Omental fat pad (tissue), 4 donors: ENCODE measurements around the gene ELOA. TPM values are rescaled to one million over a fixed set of nuclear protein-coding genes. Genes with fewer than 3 reads are reported as not detected.
"Not testable (repeated sequence)": the region's sequence is repeated elsewhere in the genome, so short reads cannot be mapped to it uniquely, and the experiment has no call there.

ENCODE experiments used
- ATAC-seq: fragments of 150-250 bp; one replicate; pipeline ENCODE4 v1.9.1; 2016; ENCODE audit warnings: mild to moderate bottlenecking, moderate library complexity; ENCODE audit not compliant: low FRiP score
- DNase-seq: peaks from one replicate; pipeline ENCODE4 v3.0.0-alpha.2; 2019; ENCODE audit warnings: low spot score
- total RNA-seq, 4 donors: library from RNA; depleted of rRNA; stranded (reverse); fragments of >200 nt; gene quantifications; one replicate each; pipeline ENCODE4 v1.1.0, GENCODE V29; 2016
- TF ChIP-seq, protein P1 (sequence below), 3 donors: fragments of 450-650 bp; IDR thresholded peaks; one replicate each; pipeline ENCODE4 v1.5.1; 2016 to 2017; ENCODE audit warnings: antibody characterized with exemption in 3 of 3, mild to moderate bottlenecking in 3 of 3, moderate library complexity in 2 of 3

The ELOA gene
- total RNA-seq, 4 donors from 2014 or later, result 44.1 to 73.7 (median 54.1) TPM

DNA sequence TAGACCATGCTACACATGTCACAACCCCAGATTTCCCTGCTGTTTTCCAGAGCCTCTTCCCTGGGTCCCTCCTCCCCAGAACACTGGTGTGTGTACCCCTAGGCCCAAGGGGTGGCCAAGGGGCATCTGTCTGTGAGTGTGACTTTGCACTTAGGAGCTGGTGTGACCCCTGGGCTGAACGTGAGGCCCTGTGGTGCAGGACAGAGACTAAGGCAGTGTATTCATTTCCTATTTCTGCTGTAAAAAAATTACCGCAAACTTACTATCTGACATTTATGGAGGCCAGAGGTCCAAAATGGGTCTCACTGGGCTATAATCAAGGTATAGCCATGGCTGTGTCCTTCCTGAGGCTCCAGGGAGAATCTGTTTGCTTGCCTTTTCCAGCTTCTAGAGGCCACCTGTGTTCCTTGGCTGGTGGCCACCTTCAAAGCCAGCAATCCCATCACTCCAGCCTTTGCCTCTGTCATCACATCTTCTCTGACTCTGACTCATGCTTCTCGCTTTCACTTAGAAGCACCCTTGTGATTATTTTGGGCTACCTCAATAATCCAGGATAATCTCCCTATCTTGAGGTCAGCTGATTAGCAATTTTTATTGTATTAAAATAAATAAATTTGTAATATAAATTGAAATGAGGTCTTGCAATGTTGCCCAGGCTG, 24.0 kb upstream of the ELOA start:
- TF ChIP-seq, protein P1, sequence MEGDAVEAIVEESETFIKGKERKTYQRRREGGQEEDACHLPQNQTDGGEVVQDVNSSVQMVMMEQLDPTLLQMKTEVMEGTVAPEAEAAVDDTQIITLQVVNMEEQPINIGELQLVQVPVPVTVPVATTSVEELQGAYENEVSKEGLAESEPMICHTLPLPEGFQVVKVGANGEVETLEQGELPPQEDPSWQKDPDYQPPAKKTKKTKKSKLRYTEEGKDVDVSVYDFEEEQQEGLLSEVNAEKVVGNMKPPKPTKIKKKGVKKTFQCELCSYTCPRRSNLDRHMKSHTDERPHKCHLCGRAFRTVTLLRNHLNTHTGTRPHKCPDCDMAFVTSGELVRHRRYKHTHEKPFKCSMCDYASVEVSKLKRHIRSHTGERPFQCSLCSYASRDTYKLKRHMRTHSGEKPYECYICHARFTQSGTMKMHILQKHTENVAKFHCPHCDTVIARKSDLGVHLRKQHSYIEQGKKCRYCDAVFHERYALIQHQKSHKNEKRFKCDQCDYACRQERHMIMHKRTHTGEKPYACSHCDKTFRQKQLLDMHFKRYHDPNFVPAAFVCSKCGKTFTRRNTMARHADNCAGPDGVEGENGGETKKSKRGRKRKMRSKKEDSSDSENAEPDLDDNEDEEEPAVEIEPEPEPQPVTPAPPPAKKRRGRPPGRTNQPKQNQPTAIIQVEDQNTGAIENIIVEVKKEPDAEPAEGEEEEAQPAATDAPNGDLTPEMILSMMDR (IDR thresholded peaks at IDR 0.05), result no peak
- DNase-seq, result no peak
- ATAC-seq, result no peak

DNA sequence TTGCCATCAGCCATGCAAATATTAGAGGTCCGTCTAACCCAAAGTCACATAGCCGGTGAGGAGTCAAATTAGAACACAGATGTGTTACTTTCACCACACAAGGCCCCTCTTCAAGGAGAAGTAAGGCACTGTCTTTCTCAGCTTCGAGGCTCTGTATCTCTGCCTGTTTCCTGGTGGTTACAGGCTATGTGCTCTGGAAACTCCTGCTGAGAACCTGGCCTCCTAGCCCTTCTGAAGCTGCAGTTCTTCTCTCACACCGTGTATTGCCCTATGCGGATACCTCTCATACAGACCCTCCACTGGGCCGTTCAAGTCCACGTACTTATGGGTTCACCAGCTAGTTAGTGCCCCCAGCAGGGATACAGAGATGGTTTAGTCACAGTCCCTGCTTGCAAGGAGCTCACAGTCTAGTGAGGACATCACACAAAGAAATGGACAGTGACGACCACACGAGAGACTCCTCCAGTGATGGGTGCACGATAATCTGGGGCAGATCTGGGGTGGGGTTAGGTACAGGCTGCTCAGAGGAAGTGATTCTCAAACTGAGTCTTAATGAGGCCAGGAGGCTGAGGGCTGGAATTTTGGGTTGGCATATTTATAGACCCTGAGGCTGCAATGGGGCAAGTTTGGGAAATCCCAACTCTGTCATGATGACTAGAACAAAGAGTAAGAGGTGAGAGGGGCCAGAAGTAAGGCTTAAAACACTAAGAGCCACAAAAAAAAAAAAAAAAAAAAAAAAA, 22.8 kb upstream of the ELOA start:
- no peak for ATAC-seq
- TF ChIP-seq, protein P1 (IDR thresholded peaks at IDR 0.05), result no peak

DNA sequence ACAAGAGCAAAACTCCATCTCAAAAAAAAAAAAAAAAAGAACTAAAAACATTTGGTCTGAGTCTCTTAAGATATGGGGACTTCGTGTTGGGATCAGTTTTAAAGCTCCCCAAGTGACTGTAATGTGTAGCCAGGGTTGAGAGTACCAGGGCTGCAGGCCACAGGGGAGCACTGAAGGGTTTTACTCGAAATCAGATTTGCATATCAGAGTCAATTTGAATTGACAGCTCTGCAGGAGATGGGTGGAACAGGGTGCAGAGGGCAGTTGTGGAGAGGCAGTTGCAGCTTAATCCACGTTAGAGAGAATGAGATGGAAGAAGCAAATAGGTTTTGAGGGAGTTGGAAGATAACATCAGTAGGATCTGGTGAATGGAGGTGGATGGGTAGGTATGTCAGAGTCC, 20.6 kb upstream of the ELOA start:
- TF ChIP-seq, protein P1 (IDR thresholded peaks at IDR 0.05), result no peak
- no peak for DNase-seq
- no peak for ATAC-seq

More for the DNA sequence above, 22.8 kb upstream of the ELOA start:
- DNase-seq, result no peak

DNA sequence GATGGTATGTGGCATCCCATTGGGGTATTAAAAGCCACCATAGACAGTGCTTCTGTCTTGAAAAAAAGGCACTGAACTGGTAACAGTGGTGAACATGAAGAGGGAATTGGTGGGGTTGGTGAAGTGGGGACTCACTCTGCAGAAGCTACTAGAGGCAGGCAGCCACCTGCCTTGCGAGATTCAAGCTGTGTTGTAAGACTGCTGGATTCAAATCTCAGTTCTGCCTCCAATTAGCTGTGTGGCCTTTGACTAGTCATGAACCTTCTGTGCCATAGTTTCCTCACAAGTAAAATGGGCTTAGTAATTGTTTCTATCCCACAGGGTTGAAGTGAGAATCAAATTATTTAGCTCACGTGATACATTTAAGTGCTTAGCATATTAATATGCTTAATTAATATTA, 16.6 kb upstream of the ELOA start:
- DNase-seq, result no peak
- TF ChIP-seq, protein P1 (IDR thresholded peaks at IDR 0.05), result no peak
- no peak for ATAC-seq

DNA sequence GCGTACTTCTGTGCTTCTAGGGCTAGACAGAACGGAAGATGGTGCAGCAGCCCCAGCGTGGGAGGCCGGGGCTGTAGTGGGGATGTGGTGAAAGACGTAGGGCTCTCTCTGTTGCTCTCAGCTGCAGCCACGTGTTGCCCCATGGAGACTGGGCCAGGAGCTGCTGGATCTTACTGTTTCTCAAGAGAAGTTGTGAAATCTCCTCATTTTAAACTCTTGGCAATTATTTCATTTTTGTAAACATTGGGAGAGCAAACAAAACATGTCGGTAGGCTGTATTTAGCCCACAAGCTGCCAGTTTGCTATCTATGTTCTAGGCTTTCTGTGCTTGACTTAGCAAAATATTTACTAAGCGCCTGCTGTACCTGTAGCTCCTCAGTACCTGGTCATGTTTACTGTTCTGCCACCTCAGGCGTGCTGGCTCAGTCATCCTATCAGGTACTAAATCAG, 15.9 kb upstream of the ELOA start:
- TF ChIP-seq, protein P1 (IDR thresholded peaks at IDR 0.05), result no peak
- DNase-seq (no peak), ATAC-seq (peak; percentile 97)

DNA sequence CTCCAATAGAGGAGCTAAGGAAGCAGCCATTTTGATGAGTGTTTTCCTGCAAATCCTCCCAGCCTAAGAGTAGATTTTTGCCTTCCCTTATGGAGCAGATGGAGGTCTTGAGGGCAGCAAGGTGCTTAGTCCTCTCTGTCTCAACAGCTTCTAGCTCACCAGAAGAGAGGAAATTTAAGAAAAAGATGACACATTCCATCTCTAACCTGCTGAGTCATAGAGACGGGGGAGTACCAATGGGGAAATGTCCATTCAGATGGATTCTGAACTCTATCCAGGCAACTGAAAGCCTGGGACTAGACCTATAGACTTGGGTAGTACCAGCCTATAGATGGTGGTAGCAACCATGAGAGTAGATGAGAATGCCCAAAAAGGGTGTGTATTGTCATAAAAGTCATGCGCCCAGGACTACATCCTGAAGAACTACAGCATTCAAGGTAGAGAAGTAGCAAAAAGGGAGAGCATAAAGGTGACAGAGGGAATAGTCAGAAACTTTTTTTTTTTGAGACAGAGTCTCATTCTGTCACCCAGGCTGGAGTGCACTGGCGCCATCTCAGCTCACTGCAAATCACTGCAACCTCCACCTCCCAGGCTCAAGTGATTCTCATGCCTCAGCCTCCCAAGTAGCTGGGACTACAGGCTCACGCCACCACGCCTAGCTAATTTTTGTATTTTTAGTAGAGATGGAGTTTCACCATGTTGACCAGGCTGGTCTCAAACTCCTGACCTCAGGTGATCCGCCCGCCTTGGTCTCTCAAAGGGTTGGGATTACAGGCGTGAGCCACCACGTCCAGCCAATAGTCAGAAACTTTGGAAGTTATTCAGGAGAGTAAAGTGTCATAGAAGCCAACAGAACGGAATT, 10.7 kb upstream of the ELOA start:
- DNase-seq, result no peak
- ATAC-seq, result peak; percentile 59
- TF ChIP-seq, protein P1 (IDR thresholded peaks at IDR 0.05), result no peak

DNA sequence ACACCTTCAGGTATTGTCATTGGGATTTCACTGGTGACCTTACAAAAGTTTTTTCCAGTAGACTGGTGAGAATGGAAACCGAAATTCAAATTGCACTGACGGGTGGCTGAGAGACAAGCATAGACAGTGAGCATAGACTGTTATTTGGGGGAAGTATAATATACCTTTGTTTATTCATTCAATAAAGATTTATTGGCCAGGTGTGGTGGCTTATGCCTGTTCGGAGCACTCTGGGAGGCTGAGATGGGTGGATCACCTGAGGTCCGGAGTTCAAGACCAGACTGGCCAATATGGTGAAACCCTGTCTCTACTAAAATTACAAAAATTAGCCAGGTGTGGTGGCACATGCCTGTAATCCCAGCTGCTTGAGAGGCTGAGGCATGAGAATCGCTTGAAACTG, 10.0 kb upstream of the ELOA start:
- not testable (repeated sequence) for ATAC-seq, DNase-seq
